ENCODE measurements around the gene SPRY1.

GRCh38 chr4:123433573-123433972 lies 37.0 kb downstream of the SPRY1 start:
- TF ChIP-seq CTCF (IDR thresholded peaks at IDR 0.05) = no peak
- no peak for TF ChIP-seq POLR2A (IDR thresholded peaks at IDR 0.05)

All from body of pancreas (tissue), 4 donors.